H1 (cell line): ENCODE measurements around the gene MID1. TPM values are rescaled to one million over a fixed set of nuclear protein-coding genes. Genes with fewer than 3 reads are reported as not detected.

Experiments
- CTCF ChIA-PET: fragments of 300-600 bp; sonication (Branson Sonifier 250); formaldehyde crosslinking; loops from one replicate; lab custom pipeline; 2021; ENCODE audit not compliant: partially characterized antibody; lab: Charles Lee
- POLR2A ChIA-PET: fragments of 300-600 bp; sonication (Branson Sonifier 250); formaldehyde crosslinking; loops from one replicate; lab custom pipeline; 2021; ENCODE audit warnings: inconsistent platforms; ENCODE audit not compliant: partially characterized antibody; lab: Charles Lee
- DNase-seq, 2 experiments: peaks; one replicate each; pipeline versions ENCODE4 v3.0.0 to v3.0.0-alpha.2; 2010 to 2022; ENCODE audit warnings: low spot score in 2 of 2, low read depth in 1 of 2, mixed read lengths in 1 of 2
- FAIRE-seq: peaks from 2 replicates; lab custom pipeline; 2011; peaks lifted over from hg19 to GRCh38; lab: Jason Lieb, UNC
- H2AFZ ChIP-seq: 2 replicates; pipeline ENCODE4 v1.8.1; 2012; ENCODE audit warnings: low read length, inconsistent platforms
- H2AK5ac ChIP-seq: 2 replicates; pipeline ENCODE4 v1.6.1; 2013; ENCODE audit warnings: low read depth, low read length
- H2BK120ac ChIP-seq: replicated peaks from 2 replicates; pipeline ENCODE3; 2013; ENCODE audit warnings: low read depth, low read length, inconsistent platforms
- H2BK12ac ChIP-seq: 2 replicates; pipeline ENCODE4 v1.6.1; 2013; ENCODE audit warnings: low read depth, low read length
- H2BK15ac ChIP-seq: 2 replicates; pipeline ENCODE4 v1.6.1; 2013; ENCODE audit warnings: low read length
- H2BK20ac ChIP-seq: 2 replicates; pipeline ENCODE4 v1.6.1; 2013; ENCODE audit warnings: low read length
- H2BK5ac ChIP-seq: 2 replicates; pipeline ENCODE4 v1.6.1; 2013; ENCODE audit warnings: low read depth, low read length
- H3K14ac ChIP-seq: 2 replicates; pipeline ENCODE4 v1.6.1; 2013; ENCODE audit warnings: inconsistent platforms; ENCODE audit not compliant: insufficient read length
- H3K18ac ChIP-seq: 2 replicates; pipeline ENCODE4 v1.6.1; 2013; ENCODE audit warnings: low read length; ENCODE audit errors: extremely low read depth
- H3K23ac ChIP-seq: 2 replicates; pipeline ENCODE4 v1.6.1; 2013; ENCODE audit warnings: inconsistent platforms; ENCODE audit not compliant: insufficient read length
- H3K23me2 ChIP-seq: 2 replicates; pipeline ENCODE4 v1.6.1; 2013; ENCODE audit warnings: low read depth, low read length
- H3K27ac ChIP-seq: 2 replicates; pipeline ENCODE4 v1.6.1; 2011; ENCODE audit warnings: low read depth, low read length, inconsistent platforms
- H3K27me3 ChIP-seq, 4 experiments: replicated peaks in 1 of 4; 1 replicate in 1 of 4; 2 replicates in 3 of 4; pipeline versions ENCODE4 v1.6.1 to v1.8.1; 2011 to 2013; ENCODE audit warnings: low read length in 3 of 4, mild to moderate bottlenecking in 3 of 4, inconsistent platforms in 2 of 4, mixed read lengths in 2 of 4, moderate library complexity in 1 of 4; ENCODE audit not compliant: control insufficient read depth in 3 of 4, insufficient read depth in 3 of 4; ENCODE audit errors: extremely low read depth in 1 of 4
- H3K36me3 ChIP-seq, 4 experiments: 2 replicates each; pipeline versions ENCODE4 v1.6.1 to v1.8.1; 2011 to 2013; ENCODE audit warnings: mild to moderate bottlenecking in 4 of 4, low read length in 3 of 4, moderate library complexity in 2 of 4, control low read depth in 1 of 4, inconsistent platforms in 1 of 4; ENCODE audit not compliant: insufficient read depth in 4 of 4, control insufficient read depth in 2 of 4
- H3K4ac ChIP-seq: replicated peaks from 2 replicates; pipeline ENCODE3; 2013; ENCODE audit warnings: low read length, low read depth, mixed read lengths, inconsistent platforms; ENCODE audit not compliant: insufficient read length
- H3K4me1 ChIP-seq, 4 experiments: replicated peaks in 1 of 4; 1 replicate in 1 of 4; 2 replicates in 3 of 4; pipeline versions ENCODE4 v1.6.1 to v1.8.1; 2011 to 2013; ENCODE audit warnings: low read length in 3 of 4, inconsistent platforms in 2 of 4, mixed read lengths in 1 of 4; ENCODE audit not compliant: insufficient read depth in 4 of 4, control insufficient read depth in 3 of 4
- H3K4me2 ChIP-seq, 2 experiments: 2 replicates each; pipeline versions ENCODE4 v1.6.1 to v1.8.1; 2011 to 2013; ENCODE audit warnings: low read depth in 2 of 2, low read length in 2 of 2, control low read depth in 1 of 2, inconsistent platforms in 1 of 2, mild to moderate bottlenecking in 1 of 2; ENCODE audit not compliant: insufficient read depth in 1 of 2
- H3K4me3 ChIP-seq, 4 experiments: fragments of 200-600, 300-600 bp in 1 of 4; sonication (generic), shearing (Covaris generic), sonication (Bioruptor Twin) in 1 of 4; 2 replicates each; pipeline versions ENCODE4 v1.5.1 to v1.8.1; 2011 to 2016; ENCODE audit warnings: low read length in 4 of 4, low read depth in 3 of 4, control low read depth in 2 of 4, inconsistent platforms in 2 of 4, mild to moderate bottlenecking in 2 of 4, mixed read lengths in 1 of 4, moderate library complexity in 1 of 4; ENCODE audit not compliant: insufficient read depth in 2 of 4; ENCODE audit errors: extremely low read depth in 1 of 4
- H3K56ac ChIP-seq: replicated peaks from 2 replicates; pipeline ENCODE3; 2013; ENCODE audit warnings: low read depth, mild to moderate bottlenecking, mixed read lengths, low read length, inconsistent platforms; ENCODE audit not compliant: insufficient read length
- H3K79me1 ChIP-seq: 2 replicates; pipeline ENCODE4 v1.6.1; 2013; ENCODE audit warnings: low read depth, low read length, control low read depth
- H3K79me2 ChIP-seq, 2 experiments: 2 replicates each; pipeline versions ENCODE4 v1.6.1 to v1.8.1; 2012 to 2013; ENCODE audit warnings: low read length in 2 of 2, mild to moderate bottlenecking in 2 of 2, inconsistent platforms in 1 of 2; ENCODE audit not compliant: insufficient read depth in 2 of 2, control insufficient read depth in 1 of 2
- H3K9ac ChIP-seq, 4 experiments: replicated peaks in 1 of 4; 1 replicate in 1 of 4; 2 replicates in 3 of 4; pipeline versions ENCODE4 v1.6.1 to v1.8.1; 2011 to 2013; ENCODE audit warnings: low read depth in 3 of 4, low read length in 3 of 4, control low read depth in 2 of 4, mild to moderate bottlenecking in 2 of 4, moderate library complexity in 2 of 4, inconsistent platforms in 1 of 4; ENCODE audit errors: extremely low read depth in 1 of 4
- H3K9me3 ChIP-seq, 2 experiments: 2 replicates each; pipeline versions ENCODE4 v1.6.1 to v1.8.1; 2012 to 2013; ENCODE audit warnings: mild to moderate bottlenecking in 2 of 2, moderate library complexity in 2 of 2, control low read depth in 1 of 2, inconsistent platforms in 1 of 2, low read depth in 1 of 2, low read length in 1 of 2, mixed read lengths in 1 of 2; ENCODE audit not compliant: insufficient read depth in 2 of 2
- H4K20me1 ChIP-seq, 2 experiments: replicated peaks in 1 of 2; 2 replicates each; pipeline versions ENCODE3 to v1.8.1; 2011 to 2013; ENCODE audit warnings: inconsistent platforms in 2 of 2, low read length in 2 of 2, mild to moderate bottlenecking in 1 of 2; ENCODE audit not compliant: insufficient read depth in 2 of 2, control insufficient read depth in 1 of 2
- H4K5ac ChIP-seq: 2 replicates; pipeline ENCODE4 v1.6.1; 2013; ENCODE audit warnings: low read length, low read depth, mixed read lengths, inconsistent platforms; ENCODE audit not compliant: insufficient read length
- H4K8ac ChIP-seq: 2 replicates; pipeline ENCODE4 v1.8.0; 2013; ENCODE audit warnings: mild to moderate bottlenecking, moderate library complexity, low read length, inconsistent platforms; ENCODE audit not compliant: insufficient read depth; ENCODE audit errors: extremely low read depth
- H4K91ac ChIP-seq: replicated peaks from 2 replicates; pipeline ENCODE3; 2013; ENCODE audit warnings: low read length, mixed read lengths, inconsistent platforms; ENCODE audit not compliant: insufficient read length
- BCL11A ChIP-seq, 2 experiments: IDR thresholded peaks; one replicate each; pipeline ENCODE4 v1.6.1; 2011; ENCODE audit warnings: low read depth in 2 of 2, low read length in 2 of 2, mild to moderate bottlenecking in 2 of 2
- RAD21 ChIP-seq, 2 experiments: IDR thresholded peaks in 1 of 2; conservative IDR thresholded peaks in 1 of 2; 2 replicates each; pipeline ENCODE4 v1.6.1; 2011; ENCODE audit warnings: low read depth in 2 of 2, low read length in 2 of 2, improper control_type of control experiment in 1 of 2, inconsistent platforms in 1 of 2, mild to moderate bottlenecking in 1 of 2, moderate library complexity in 1 of 2
- SUZ12 ChIP-seq: fragments of 200-600 bp; sonication (generic); IDR thresholded peaks from 2 replicates; pipeline ENCODE4 v1.6.1; 2012; ENCODE audit warnings: mild to moderate bottlenecking, inconsistent platforms, low read length, moderate library complexity, mixed read lengths
- TAF1 ChIP-seq: IDR thresholded peaks from 2 replicates; pipeline ENCODE4 v1.6.1; 2011; ENCODE audit warnings: mild to moderate bottlenecking, low read depth, low read length
- WGBS, 2 experiments: shearing (Covaris generic) in 1 of 2; methylation state at CpG; one replicate each; pipeline versions ENCODE4 v1.1.6 to v1.1.7; 2013 to 2015; ENCODE audit warnings: low lambda C conversion rate in 2 of 2, mixed read lengths in 2 of 2, inconsistent platforms in 1 of 2, low coverage in 1 of 2, missing lambda C conversion rate in 1 of 2; ENCODE audit not compliant: insufficient replicate concordance in 2 of 2, insufficient coverage in 1 of 2, insufficient read length in 1 of 2; ENCODE audit errors: extremely low coverage in 1 of 2, missing lambda C conversion rate in 1 of 2; 5-methylcytosine and 5-hydroxymethylcytosine counted together
- polyA plus RNA-seq, 7 experiments: library from polyadenylated mRNA; depleted of rRNA in 3 of 7; stranded (reverse) in 5 of 7; unstranded in 2 of 7; fragments of >200 nt in 5 of 7; fragments of 200-250 nt in 2 of 7; gene quantifications; 1 replicate in 5 of 7; 2 replicates in 1 of 7; 4 replicates in 1 of 7; pipeline versions ENCODE4 v1.2.1 to v1.2.3, GENCODE V29; 2011 to 2013; ENCODE audit warnings: missing spikeins in 2 of 7, mixed read lengths in 2 of 7
- total RNA-seq: library from RNA; stranded (reverse); fragmentation: NEBNext Ultra II Directional; extraction: Animal tissue kit (Norgen Biotek cat#: 25700); gene quantifications from 2 replicates; pipeline ENCODE4 v1.2.1, GENCODE V29; 2021

The MID1 gene
- total and polyA plus RNA-seq, 2 of the 8 experiments (the other 6 are each of a cell fraction or from before 2014, with no cell fraction given): 12.9 to 54.3 TPM

DNA sequence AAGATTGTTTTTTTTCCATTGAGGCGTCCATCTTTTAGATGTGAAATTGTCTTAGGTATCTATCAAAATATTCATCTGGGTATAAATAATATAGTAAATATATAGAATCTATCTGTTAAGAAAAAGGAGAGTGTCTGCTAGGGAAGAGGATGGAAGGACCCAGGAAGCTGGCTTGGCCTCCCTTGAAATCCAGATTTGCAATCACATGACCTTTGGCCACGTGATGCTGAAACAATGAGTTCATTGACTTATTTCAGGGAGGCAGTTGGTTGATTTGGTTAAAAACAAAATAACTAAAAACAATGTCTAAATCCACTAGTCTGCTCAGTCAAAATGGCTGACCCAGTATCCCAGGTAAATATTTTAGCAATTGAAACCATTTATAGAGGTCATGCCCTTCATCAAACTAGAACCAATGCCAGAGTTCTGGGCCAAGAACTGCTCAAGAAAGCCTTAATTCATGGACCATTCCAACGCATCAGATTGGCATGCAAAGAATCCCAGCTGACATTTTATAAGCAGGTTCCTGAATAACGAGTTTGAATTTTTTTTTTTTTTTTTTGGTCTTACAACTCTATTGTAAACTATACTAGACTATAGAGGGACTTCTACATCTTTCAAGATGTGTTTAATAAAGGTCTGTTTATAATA is 172.7 kb downstream of the MID1 start:
- no peak overlapping the region for H3K23ac ChIP-seq
- H3K4me1 ChIP-seq: no peaks in the 10 kb centered on the region
- no peak overlapping the region for H3K56ac ChIP-seq
- H3K4ac ChIP-seq: no peak overlapping the region
- ChIA-PET POLR2A (no interaction called here), CTCF (no interaction called here)
- no peak overlapping the region for H2BK120ac ChIP-seq
- H2BK15ac ChIP-seq: no peak overlapping the region
- no peaks in the 10 kb centered on the region for H3K79me2 ChIP-seq
- H3K4me3 ChIP-seq: no peak overlapping the region
- H2AFZ ChIP-seq: no peak overlapping the region
- H3K14ac ChIP-seq: no peak overlapping the region
- no peak overlapping the region for H2BK20ac ChIP-seq
- no peak overlapping the region for H3K9ac ChIP-seq
- peaks cover 0 to 3% (median 0%) of the 10 kb centered on the region in 4 experiments; a peak in 1 of 8 replicates for H3K36me3 ChIP-seq
- FAIRE-seq (no peak), DNase-seq (no peak)
- no peak overlapping the region for H2BK5ac ChIP-seq
- TF ChIP-seq SUZ12 (no peak), BCL11A (IDR thresholded peaks at IDR 0.05; ENCODE audit: low read depth in 2 of 2, low read length in 2 of 2) (no peak), TAF1 (no peak), RAD21 (IDR thresholded peaks at IDR 0.05 in 1 of 2, conservative IDR thresholded peaks at IDR 0.05 in 1 of 2; ENCODE audit: low read depth in 2 of 2, low read length in 2 of 2) (no peak)
- H4K20me1 ChIP-seq: no peaks in the 10 kb centered on the region
- no peak overlapping the region for H4K91ac ChIP-seq
- H3K4me2 ChIP-seq: no peak overlapping the region
- no peaks in the 10 kb centered on the region for H3K79me1 ChIP-seq
- no peaks in the 10 kb centered on the region for H3K23me2 ChIP-seq
- no peak overlapping the region for H2AK5ac ChIP-seq
- no peak overlapping the region for H4K8ac ChIP-seq
- no peaks in the 10 kb centered on the region for H3K9me3 ChIP-seq
- H4K5ac ChIP-seq: no peak overlapping the region
- H3K18ac ChIP-seq: no peak overlapping the region
- no peak overlapping the region for H3K27ac ChIP-seq
- 91% methylated on average over 4 of the region's 4 CpGs; no CpG with 5 or more reads in 1 of the 2 experiments for WGBS, 2 experiments
- no peaks in the 10 kb centered on the region for H3K27me3 ChIP-seq
- no peak overlapping the region for H2BK12ac ChIP-seq
